GM19025 (cell line): ENCODE data around the gene PNRC1.
A peak's percentile ranks its signal among the peaks of the same experiment; 100 is the strongest.
"Not testable (repeated sequence)": the region's sequence is repeated elsewhere in the genome, so short reads cannot be mapped to it uniquely, and the experiment has no call there.

Source experiments
- ATAC-seq: cut with Tn5 transposase; IDR thresholded peaks from one replicate; pipeline ENCODE4 v1.9.1; 2021; ENCODE audit warnings: mild to moderate bottlenecking, low read depth, moderate library complexity; ENCODE audit not compliant: unreplicated experiment

PNRC1 gene

DNA sequence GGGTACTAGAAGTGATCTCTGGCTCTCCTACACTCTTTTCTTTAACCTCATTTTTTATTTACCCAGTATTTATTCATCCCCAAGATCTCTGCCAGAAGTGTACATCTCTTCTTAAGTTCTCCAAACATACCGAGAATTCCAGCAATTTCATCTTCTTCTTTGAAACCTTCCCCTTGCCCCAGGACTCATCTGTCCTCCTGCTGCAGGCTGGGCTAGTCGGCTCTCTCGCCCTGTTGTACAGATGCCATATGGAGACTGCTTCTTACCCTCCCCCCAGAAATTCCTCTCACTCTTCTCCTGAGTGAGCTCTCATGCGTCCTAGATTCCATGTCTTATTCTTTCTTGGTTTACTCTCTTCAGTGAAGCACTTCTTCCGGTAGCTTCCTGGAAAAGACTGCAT is 21.9 kb upstream of the PNRC1 start:
- ATAC-seq = no peak

DNA sequence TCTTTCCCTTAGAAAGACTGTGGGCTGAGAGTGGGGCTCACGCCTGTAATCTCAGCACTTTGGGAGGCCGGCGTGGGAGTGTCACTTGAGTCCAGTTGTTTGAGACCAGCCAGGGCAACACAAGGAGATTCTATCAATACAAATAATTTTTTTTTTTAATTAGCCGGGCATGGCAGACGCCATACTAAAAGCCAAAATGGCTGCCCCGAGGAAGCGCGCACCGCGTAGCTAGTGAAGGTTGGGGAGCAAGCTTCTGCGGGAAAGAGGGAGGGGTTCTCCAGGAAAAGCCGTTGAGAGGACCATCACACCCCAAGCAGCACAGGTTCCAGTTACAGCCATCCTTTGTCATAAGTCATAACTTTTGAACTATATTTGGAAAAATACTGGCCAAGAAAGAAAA is 21.3 kb upstream of the PNRC1 start:
- ATAC-seq = no peak

- no peak for ATAC-seq
Observed at GRCh38 chr6:89063881-89064280, 16.7 kb upstream of the PNRC1 start.

DNA sequence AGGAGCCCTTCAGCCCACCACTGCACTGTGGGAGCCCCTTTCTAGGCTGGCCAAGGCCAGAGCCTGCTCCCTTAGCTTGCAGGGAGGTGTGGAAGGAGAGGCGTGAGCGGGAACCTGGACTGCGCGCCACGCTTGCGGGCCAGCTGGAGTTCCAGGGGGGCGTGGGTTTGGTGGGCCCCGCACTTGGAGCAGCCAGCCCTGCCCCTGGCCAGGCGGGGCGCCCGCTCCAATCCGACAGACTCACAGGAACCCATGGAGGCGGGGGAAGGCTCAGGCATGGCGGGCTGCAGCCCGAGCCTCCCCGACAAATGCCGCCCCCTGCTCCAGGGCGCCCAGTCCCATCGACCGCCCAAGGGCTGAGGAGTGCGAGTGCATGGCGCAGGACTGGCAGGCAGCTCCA is 15.6 kb upstream of the PNRC1 start:
- ATAC-seq = not testable (repeated sequence)

- ATAC-seq = not testable (repeated sequence)
Observed at GRCh38 chr6:89066121-89066520, 14.4 kb upstream of the PNRC1 start.

GRCh38 chr6:89066940-89067646 is 13.5 kb upstream of the PNRC1 start:
- ATAC-seq = no peak

DNA sequence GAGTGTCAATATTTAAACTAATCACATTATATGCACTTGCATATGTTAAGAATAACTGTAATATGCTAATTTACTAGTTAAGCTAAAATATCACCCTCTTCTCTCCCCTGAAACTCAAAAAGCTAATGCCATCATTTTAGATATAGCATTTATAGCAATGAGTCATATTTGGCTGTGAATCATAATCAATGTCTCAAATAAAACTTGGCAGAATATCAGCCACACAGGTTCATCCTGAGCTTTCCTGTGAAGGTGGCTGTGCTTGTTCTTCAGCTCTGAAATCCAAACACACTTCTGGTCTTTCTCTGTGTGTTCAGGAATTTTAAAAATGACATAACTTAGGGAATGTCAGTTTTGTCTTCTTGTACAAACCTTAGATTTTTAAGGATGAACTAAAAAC is 12.8 kb upstream of the PNRC1 start:
- no peak for ATAC-seq

DNA sequence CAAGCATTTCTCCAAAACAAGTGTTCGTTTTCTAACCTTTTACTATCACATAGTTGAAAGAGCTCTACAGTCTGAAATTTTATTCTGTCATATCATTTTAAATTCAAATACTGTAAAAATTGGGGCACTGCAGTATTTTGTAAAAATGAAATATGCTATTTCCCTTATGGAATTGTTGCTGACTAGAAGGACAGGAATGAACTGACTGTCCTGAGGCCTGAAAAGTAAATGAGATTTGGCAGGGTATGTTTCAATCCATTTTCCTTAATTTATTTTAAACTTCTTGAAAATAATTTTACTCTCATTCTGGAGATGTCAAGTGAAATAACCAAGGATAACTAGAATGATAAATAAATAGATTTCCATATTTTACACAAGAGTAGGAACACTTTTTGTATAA is 11.9 kb upstream of the PNRC1 start:
- no peak for ATAC-seq

GRCh38 chr6:89069536-89070163 is 10.9 kb upstream of the PNRC1 start:
- ATAC-seq = no peak

- ATAC-seq = no peak
Observed at GRCh38 chr6:89071036-89071435, 9.5 kb upstream of the PNRC1 start.

GRCh38 chr6:89073014-89073620 is 7.4 kb upstream of the PNRC1 start:
- no peak for ATAC-seq

GRCh38 chr6:89073840-89074239 is 6.7 kb upstream of the PNRC1 start:
- ATAC-seq = no peak

- no peak for ATAC-seq
Observed at GRCh38 chr6:89079511-89080234, 878 bp upstream of the PNRC1 start.

- peak; percentile 1 for ATAC-seq
Observed at GRCh38 chr6:89081129-89081422, 525 bp downstream of the PNRC1 start.

GRCh38 chr6:89081423-89082322 is 1.1 kb downstream of the PNRC1 start:
- ATAC-seq = peak; percentile 65

- ATAC-seq = no peak
Observed at GRCh38 chr6:89082486-89082891, 1.9 kb downstream of the PNRC1 start.

DNA sequence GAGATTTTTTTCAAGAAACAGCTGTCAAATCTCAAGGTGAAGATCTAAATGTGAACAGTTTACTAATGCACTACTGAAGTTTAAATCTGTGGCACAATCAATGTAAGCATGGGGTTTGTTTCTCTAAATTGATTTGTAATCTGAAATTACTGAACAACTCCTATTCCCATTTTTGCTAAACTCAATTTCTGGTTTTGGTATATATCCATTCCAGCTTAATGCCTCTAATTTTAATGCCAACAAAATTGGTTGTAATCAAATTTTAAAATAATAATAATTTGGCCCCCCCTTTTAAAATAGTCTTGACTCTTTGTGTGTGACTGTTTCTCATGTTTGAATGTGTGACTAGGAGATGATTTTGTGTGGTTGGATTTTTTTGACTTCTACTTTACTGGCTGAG is 4.0 kb downstream of the PNRC1 start:
- ATAC-seq = no peak

DNA sequence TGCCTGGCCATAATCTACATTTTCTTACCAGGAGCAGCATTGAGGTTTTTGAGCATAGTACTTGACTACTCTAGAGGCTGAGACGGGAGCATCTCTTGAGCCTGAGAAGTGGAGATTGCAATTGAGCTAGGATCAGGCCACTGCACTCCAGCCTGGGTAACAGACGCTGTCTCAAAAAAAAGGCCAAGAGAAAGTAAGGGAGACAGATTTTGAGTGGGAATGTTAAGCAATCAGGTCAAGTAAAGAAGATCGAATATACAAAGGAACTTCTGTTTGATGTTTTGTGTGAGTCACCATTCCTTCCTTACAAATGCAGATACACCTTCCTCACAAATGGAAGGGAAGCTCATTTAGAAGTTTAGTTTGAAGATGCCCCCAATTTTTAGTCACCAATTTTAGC is 4.4 kb downstream of the PNRC1 start:
- no peak for ATAC-seq

- no peak for ATAC-seq
Observed at GRCh38 chr6:89085409-89086205, 5.1 kb downstream of the PNRC1 start.

DNA sequence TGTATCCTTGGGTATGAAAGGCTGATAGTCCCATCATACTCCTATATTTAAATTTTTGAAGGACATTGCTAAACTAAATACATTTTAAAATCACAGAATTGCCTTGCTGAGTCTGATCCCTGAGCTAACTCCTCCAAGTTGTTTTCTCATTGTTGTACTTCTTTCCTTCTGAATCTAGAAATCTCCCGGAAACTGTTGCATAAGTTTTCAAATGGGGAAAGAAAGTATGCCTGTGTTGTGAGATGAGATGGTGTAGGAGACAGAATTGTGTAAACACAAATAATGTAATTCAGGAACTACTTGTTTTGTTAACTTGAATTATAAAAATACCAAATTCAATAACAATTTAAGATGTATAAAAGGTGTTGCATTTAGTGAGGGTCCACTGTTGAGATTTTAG is 7.3 kb downstream of the PNRC1 start:
- no peak for ATAC-seq
